Measurements from ENCODE around the gene PANK1.

PANK1 gene

GRCh38 chr10:89615112-89615511 is 29.9 kb downstream of the PANK1 start:
- no peak for DNase-seq

- DNase-seq, result no peak
Observed at GRCh38 chr10:89613582-89613981, 31.5 kb downstream of the PANK1 start.

GRCh38 chr10:89611282-89611681 is 33.8 kb downstream of the PANK1 start:
- no peak for DNase-seq

- DNase-seq, result no peak
Observed at GRCh38 chr10:89609833-89610346, 35.2 kb downstream of the PANK1 start.

GRCh38 chr10:89604200-89604599 is 40.8 kb downstream of the PANK1 start:
- DNase-seq, result no peak

GRCh38 chr10:89602919-89603318 is 42.1 kb downstream of the PANK1 start:
- DNase-seq, result no peak

- DNase-seq, result no peak
Observed at GRCh38 chr10:89601728-89602361, 43.2 kb downstream of the PANK1 start.

- no peak for DNase-seq
Observed at GRCh38 chr10:89600041-89600440, 45.0 kb downstream of the PANK1 start.

- no peak for DNase-seq
Observed at GRCh38 chr10:89593043-89593442, 52.0 kb downstream of the PANK1 start.

GRCh38 chr10:89592539-89592938 is 52.5 kb downstream of the PANK1 start:
- no peak for DNase-seq

- no peak for DNase-seq
Observed at GRCh38 chr10:89591796-89592271, 53.2 kb downstream of the PANK1 start.

GRCh38 chr10:89591111-89591795 is 53.8 kb downstream of the PANK1 start:
- DNase-seq, result no peak

- no peak for DNase-seq
Observed at GRCh38 chr10:89590326-89590725, 54.7 kb downstream of the PANK1 start.

GRCh38 chr10:89589101-89589720 is 55.8 kb downstream of the PANK1 start:
- no peak for DNase-seq

GRCh38 chr10:89588671-89589070 is 56.4 kb downstream of the PANK1 start:
- no peak for DNase-seq

- DNase-seq, result no peak
Observed at GRCh38 chr10:89582022-89582421, 63.0 kb downstream of the PANK1 start.

GRCh38 chr10:89580243-89580642 is 64.8 kb downstream of the PANK1 start:
- DNase-seq, result no peak

- DNase-seq, result no peak
Observed at GRCh38 chr10:89576696-89577095, 68.3 kb downstream of the PANK1 start.

- DNase-seq, result no peak
Observed at GRCh38 chr10:89576022-89576421, 69.0 kb downstream of the PANK1 start.

GRCh38 chr10:89575031-89575430 is 70.0 kb downstream of the PANK1 start:
- no peak for DNase-seq

GRCh38 chr10:89574368-89574767 is 70.7 kb downstream of the PANK1 start:
- no peak for DNase-seq

GRCh38 chr10:89567576-89568245 is 77.3 kb downstream of the PANK1 start:
- no peak for DNase-seq

- DNase-seq, result no peak
Observed at GRCh38 chr10:89566992-89567391, 78.0 kb downstream of the PANK1 start.

Measured in CD4-positive, alpha-beta T cell treated with Interferon gamma for 1 hour (primary cell).